Measurements from ENCODE around the gene UMODL1. TPM values are rescaled to one million over a fixed set of nuclear protein-coding genes. Genes with fewer than 3 reads are reported as not detected.

UMODL1 gene
- total and polyA plus RNA-seq, 3 experiments from 2014 or later = 0.07 TPM; not detected in 2

DNA sequence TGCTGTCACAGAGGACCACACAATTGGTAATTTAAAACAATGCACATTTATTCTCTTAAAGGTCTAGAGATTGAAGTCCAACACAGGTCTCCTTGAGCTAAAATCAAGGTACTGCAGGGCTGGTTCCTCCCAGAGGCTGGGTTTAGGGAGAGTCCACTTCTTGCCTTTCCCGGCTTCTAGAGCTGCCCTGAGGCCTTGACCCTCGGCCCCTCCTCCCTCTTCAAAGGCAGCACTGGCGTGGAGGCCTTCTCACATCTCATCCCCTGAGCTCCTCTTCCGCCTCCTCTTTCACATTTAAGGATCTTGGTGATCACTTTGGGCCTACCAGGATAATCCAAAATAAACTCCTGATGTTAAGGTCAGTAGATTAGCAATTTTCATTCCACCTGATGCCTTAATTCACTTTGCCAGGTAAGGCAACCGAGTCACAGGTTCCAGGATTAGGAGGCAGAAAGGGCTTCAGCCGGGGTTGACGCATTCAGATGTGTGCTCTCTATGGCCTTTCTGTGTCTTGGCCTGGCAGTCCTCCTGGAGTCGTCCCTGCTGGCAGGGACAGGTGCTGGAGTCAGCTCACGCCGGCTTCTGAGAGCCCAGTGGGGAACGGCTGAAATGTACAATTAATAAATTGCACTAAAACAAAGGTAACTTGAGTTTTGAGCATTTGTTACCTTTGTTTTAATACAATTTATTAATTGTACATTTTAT lies 86.6 kb downstream of the UMODL1 start:
- POLR2A ChIA-PET = no interaction called here

DNA sequence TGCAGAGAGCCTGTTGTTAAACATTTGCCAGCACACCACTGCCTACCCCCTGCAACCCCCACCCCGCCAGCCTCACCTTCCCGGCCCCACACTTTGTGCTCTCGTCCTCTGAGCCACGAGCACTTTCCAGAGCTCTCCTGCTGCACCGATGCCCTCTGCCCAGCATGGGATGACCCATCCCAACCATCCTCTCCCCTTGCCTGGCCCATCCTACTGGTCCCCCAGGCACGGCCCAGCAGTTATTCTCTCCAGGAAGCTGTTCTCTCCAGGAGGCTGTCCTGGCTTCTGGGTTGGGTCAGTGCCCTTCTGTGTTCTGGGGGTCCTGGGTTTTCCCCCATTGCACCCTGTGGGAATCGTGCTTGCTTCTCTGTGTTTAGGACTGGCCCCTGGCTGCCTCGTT lies 87.7 kb downstream of the UMODL1 start:
- Histone ChIP-seq H3K27ac (ENCODE audit: low read depth, low read length) (no peak overlapping the region), H3K4me1 (ENCODE audit: insufficient read depth, low read length) (peaks cover 29% of the 10 kb centered on the region), H3K27me3 (ENCODE audit: insufficient read depth, low read length, poor library complexity, severe bottlenecking) (no peaks in the 10 kb centered on the region), H3K4me3 (ENCODE audit: low read length) (no peak overlapping the region), H3K9me3 (ENCODE audit: low read length) (no peaks in the 10 kb centered on the region), H3K36me3 (ENCODE audit: insufficient read depth, low read length) (no peaks in the 10 kb centered on the region)
- peaks cover 7 to 10% of the 10 kb centered on the region in 2 donors for H3K27me3 Mint-ChIP-seq
- no peak overlapping the region for H3K4me3 Mint-ChIP-seq
- peaks cover 6 to 14% (median 10%) of the 10 kb centered on the region in 3 donors for H3K4me1 Mint-ChIP-seq
- H3K9me3 Mint-ChIP-seq = no peaks in the 10 kb centered on the region
- no peaks in the 10 kb centered on the region for H3K36me3 Mint-ChIP-seq
- CTCF ChIA-PET = interaction anchor here (0.8 to 1.3 kb wide), 2 partner anchors 10 to 75 kb away, joined by 3 read pairs; no protein-coding TSS in a partner anchor
- POLR2A ChIA-PET = no interaction called here
- DNase-seq = no peak
- H3K27ac Mint-ChIP-seq = no peak overlapping the region

More for the DNA sequence above, 86.6 kb downstream of the UMODL1 start:
- H3K4me1 Mint-ChIP-seq = peaks cover 6 to 10% (median 9%) of the 10 kb centered on the region in 3 donors
- CTCF ChIA-PET = interaction anchor here (1.3 kb wide), 1 partner anchor 76 kb away, joined by 3 read pairs; no protein-coding TSS in a partner anchor
- H3K27me3 ChIP-seq (ENCODE audit: insufficient read depth, low read length, poor library complexity, severe bottlenecking) = no peaks in the 10 kb centered on the region
- no peaks in the 10 kb centered on the region for H3K9me3 ChIP-seq (ENCODE audit: low read length)
- H3K36me3 Mint-ChIP-seq = no peaks in the 10 kb centered on the region
- no peaks in the 10 kb centered on the region for H3K36me3 ChIP-seq (ENCODE audit: insufficient read depth, low read length)
- no peak overlapping the region for H3K27ac Mint-ChIP-seq
- H3K27me3 Mint-ChIP-seq = peaks cover 7 to 13% of the 10 kb centered on the region in 2 donors
- no peak overlapping the region for H3K4me3 Mint-ChIP-seq
- H3K9me3 Mint-ChIP-seq = no peaks in the 10 kb centered on the region
- no peak for DNase-seq
- H3K27ac ChIP-seq (ENCODE audit: low read depth, low read length) = no peak overlapping the region
- peaks cover 29% of the 10 kb centered on the region for H3K4me1 ChIP-seq (ENCODE audit: insufficient read depth, low read length)
- no peak overlapping the region for H3K4me3 ChIP-seq (ENCODE audit: low read length)

DNA sequence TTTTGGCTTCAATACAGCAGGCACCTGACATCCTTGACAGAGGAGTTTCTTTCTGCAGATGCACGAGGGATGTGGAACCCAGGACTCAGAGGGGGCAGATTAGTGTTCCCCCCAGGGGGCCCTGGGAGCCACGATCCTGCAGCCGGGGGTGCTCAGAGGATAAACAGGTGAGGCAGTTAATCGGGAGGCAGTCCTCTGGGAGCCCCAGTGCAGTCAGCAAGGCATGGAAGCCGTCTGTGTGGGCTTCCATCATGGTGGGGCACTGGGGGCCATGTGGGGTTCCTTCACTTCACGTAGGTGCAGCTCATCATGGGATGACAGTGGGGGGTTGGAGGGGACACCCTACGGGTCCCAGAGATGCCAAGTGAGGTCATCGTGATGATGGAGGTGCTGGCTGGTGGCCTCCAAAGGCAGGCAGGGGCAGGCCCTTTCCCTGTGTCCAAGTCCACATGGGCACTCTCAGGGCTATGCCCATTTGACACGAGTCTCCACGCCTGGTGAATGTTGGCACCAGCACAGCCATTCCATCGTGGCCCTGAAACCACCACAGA lies 88.5 kb downstream of the UMODL1 start:
- Histone ChIP-seq H3K36me3 (ENCODE audit: insufficient read depth, low read length) (no peaks in the 10 kb centered on the region), H3K27ac (ENCODE audit: low read depth, low read length) (no peak overlapping the region), H3K27me3 (ENCODE audit: insufficient read depth, low read length, poor library complexity, severe bottlenecking) (no peaks in the 10 kb centered on the region), H3K4me1 (ENCODE audit: insufficient read depth, low read length) (peaks cover 29% of the 10 kb centered on the region), H3K4me3 (ENCODE audit: low read length) (no peak overlapping the region), H3K9me3 (ENCODE audit: low read length) (no peaks in the 10 kb centered on the region)
- CTCF ChIA-PET = interaction anchor here (0.8 to 0.9 kb wide), 2 partner anchors 9 to 99 kb away, joined by 3 read pairs; no protein-coding TSS in a partner anchor
- no peak for DNase-seq
- H3K27me3 Mint-ChIP-seq = peaks cover 7 to 10% of the 10 kb centered on the region in 2 donors
- H3K36me3 Mint-ChIP-seq = no peaks in the 10 kb centered on the region
- H3K4me3 Mint-ChIP-seq = no peak overlapping the region
- no peaks in the 10 kb centered on the region for H3K9me3 Mint-ChIP-seq
- POLR2A ChIA-PET = no interaction called here
- peaks cover 7 to 19% (median 14%) of the 10 kb centered on the region in 3 donors for H3K4me1 Mint-ChIP-seq
- H3K27ac Mint-ChIP-seq = peak overlapping the region in 1 of 8 donors; percentile 47

DNA sequence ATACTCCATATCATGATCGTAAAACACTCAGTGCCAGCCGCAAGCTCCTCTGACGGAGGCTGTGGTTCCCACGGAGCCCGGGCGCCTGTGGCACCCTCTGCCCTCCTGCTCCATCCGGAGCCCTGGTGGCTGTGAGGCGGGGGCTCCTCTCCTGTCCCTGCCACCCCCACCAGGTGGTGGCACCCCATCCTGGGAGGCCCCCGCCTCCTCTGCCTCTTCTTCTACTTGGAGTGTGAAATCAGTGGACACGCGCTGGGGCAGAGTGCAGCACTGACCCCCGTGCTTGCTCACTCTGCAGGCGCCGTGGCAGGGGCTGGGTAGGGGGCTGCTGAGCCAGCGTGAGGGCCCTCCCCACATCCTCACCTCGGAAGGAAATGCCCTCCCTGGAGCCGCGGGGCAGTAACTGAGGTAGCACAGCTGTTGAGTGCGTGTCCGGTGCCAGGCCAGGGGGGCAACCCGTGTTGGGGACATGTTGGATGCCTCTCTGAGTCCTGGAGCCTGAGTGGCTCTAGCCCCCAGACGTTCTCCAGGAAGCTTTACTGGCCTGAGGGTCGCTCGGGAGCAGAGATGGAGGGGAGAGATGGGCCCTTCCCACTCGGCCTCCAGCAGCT lies 89.1 kb downstream of the UMODL1 start:
- Histone ChIP-seq H3K27ac (ENCODE audit: low read depth, low read length) (no peak overlapping the region), H3K9me3 (ENCODE audit: low read length) (no peaks in the 10 kb centered on the region), H3K4me3 (ENCODE audit: low read length) (no peak overlapping the region), H3K4me1 (ENCODE audit: insufficient read depth, low read length) (peaks cover 29% of the 10 kb centered on the region), H3K36me3 (ENCODE audit: insufficient read depth, low read length) (no peaks in the 10 kb centered on the region), H3K27me3 (ENCODE audit: insufficient read depth, low read length, poor library complexity, severe bottlenecking) (no peaks in the 10 kb centered on the region)
- Mint-ChIP-seq H3K4me1 (peaks cover 7 to 19% (median 16%) of the 10 kb centered on the region in 3 donors), H3K36me3 (no peaks in the 10 kb centered on the region), H3K4me3 (no peak overlapping the region), H3K27ac (peak overlapping the region in 1 of 8 donors; percentile 47), H3K27me3 (peaks cover 7% of the 10 kb centered on the region in 2 donors), H3K9me3 (no peaks in the 10 kb centered on the region)
- peak in 1 of 5 donors; percentile 55 for DNase-seq
- ChIA-PET CTCF (interaction anchor here (0.9 kb wide), 1 partner anchor 99 kb away, joined by 3 read pairs; no protein-coding TSS in a partner anchor), POLR2A (no interaction called here)

DNA sequence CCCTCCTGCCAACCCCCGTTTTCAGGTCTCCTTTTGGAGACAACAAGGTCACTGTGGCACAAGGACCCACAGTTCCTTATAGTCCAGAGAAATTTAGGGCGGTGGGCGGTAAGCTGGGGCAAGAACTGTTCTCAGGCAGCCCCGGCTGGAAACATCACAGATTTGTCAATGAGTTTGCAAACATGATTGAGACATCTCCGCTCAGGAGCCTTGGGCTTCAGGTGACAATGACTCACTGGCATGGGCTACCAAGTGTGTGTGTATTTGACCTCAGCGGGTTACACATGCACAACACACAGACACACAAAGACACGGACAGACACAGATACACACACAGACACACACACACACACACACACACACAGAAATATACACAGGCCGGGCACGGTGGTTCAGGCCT lies 89.6 kb downstream of the UMODL1 start:
- H3K4me1 Mint-ChIP-seq = peaks cover 7 to 19% (median 16%) of the 10 kb centered on the region in 3 donors
- Histone ChIP-seq H3K27ac (ENCODE audit: low read depth, low read length) (no peak overlapping the region), H3K4me1 (ENCODE audit: insufficient read depth, low read length) (peaks cover 29% of the 10 kb centered on the region), H3K27me3 (ENCODE audit: insufficient read depth, low read length, poor library complexity, severe bottlenecking) (no peaks in the 10 kb centered on the region), H3K9me3 (ENCODE audit: low read length) (no peaks in the 10 kb centered on the region), H3K4me3 (ENCODE audit: low read length) (no peak overlapping the region), H3K36me3 (ENCODE audit: insufficient read depth, low read length) (no peaks in the 10 kb centered on the region)
- no peak overlapping the region for H3K4me3 Mint-ChIP-seq
- peaks cover 4 to 7% of the 10 kb centered on the region in 2 donors for H3K27me3 Mint-ChIP-seq
- H3K27ac Mint-ChIP-seq = peak overlapping the region in 1 of 8 donors; percentile 29
- no peaks in the 10 kb centered on the region for H3K36me3 Mint-ChIP-seq
- no peak for DNase-seq
- CTCF ChIA-PET = no interaction called here
- POLR2A ChIA-PET = no interaction called here
- H3K9me3 Mint-ChIP-seq = no peaks in the 10 kb centered on the region

DNA sequence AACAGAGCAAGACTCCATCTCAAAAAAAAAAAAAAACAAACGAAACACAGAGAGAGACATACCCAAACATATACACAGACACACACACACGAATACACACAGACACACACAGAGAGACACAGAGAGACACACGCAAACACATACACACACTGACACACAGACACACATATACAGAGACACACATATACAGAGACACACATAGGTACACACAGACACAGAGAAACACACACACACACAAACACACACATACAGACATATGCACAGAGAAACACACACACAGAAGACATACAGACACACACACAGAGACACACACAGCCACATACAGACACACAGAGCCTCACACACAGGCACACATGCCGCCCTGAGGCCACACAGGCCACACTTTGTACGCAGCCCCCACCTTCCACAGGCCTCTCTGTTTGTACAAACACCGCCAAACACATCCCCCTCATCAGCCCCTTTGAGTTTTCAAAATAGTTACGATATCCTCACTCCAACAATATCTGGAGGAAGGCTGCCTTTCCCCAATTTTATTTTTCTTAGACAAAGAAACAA lies 90.4 kb downstream of the UMODL1 start:
- peak overlapping the region in 5 of 8 donors; percentile 23 to 56 (median 48) for H3K27ac Mint-ChIP-seq

DNA sequence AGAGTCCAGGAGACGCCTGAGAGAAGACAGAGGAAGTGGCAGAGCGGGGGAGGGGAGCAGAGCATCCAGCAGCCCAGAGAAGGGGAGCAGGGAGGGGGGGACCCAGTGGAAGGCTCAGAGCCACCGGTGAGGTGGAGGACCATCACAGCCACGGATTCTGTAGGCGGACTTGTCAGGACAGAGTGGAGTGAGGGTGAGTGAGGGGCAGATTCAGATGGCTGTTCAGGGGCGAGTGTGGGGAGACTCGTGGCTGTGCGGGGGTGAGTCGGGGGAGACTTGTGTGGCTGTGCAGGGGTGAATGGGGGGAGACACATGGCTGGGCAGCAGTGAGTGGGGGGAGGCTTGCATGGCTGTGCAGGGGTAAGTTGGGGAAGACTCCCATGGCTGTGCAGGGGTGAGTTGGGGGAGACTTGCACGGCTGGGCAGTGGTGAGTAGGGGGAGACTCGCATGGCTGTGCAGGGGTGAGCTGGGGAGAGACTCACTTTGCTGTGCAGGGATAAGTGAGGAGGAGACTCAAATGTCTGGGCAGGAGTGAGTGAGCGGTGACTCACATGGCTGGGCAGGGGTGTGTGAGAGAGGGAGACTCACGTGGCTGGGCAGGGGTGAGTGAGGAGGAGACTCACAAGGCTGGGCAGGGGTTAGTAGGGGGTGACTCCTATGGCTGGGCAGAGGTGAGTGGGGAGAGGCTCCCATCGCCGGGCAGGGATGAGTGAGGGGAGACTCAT lies 91.0 kb downstream of the UMODL1 start:
- Mint-ChIP-seq H3K4me3 (no peak overlapping the region), H3K4me1 (peaks cover 7 to 19% (median 16%) of the 10 kb centered on the region in 3 donors), H3K27me3 (peaks cover 0 to 5% of the 10 kb centered on the region in 2 donors), H3K27ac (peak overlapping the region in 1 of 8 donors; percentile 74), H3K36me3 (no peaks in the 10 kb centered on the region), H3K9me3 (no peaks in the 10 kb centered on the region)
- peak in 1 of 5 donors; percentile 41 for DNase-seq
- ChIA-PET POLR2A (no interaction called here), CTCF (no interaction called here)
- peaks cover 29% of the 10 kb centered on the region for H3K4me1 ChIP-seq (ENCODE audit: insufficient read depth, low read length)
- no peak overlapping the region for H3K27ac ChIP-seq (ENCODE audit: low read depth, low read length)
- H3K27me3 ChIP-seq (ENCODE audit: insufficient read depth, low read length, poor library complexity, severe bottlenecking) = no peaks in the 10 kb centered on the region
- H3K9me3 ChIP-seq (ENCODE audit: low read length) = no peaks in the 10 kb centered on the region
- H3K4me3 ChIP-seq (ENCODE audit: low read length) = no peak overlapping the region
- H3K36me3 ChIP-seq (ENCODE audit: insufficient read depth, low read length) = no peaks in the 10 kb centered on the region

More for the DNA sequence above, 90.4 kb downstream of the UMODL1 start:
- Mint-ChIP-seq H3K4me3 (no peak overlapping the region), H3K36me3 (no peaks in the 10 kb centered on the region), H3K4me1 (peaks cover 7 to 19% (median 16%) of the 10 kb centered on the region in 3 donors), H3K27me3 (peaks cover 0 to 5% of the 10 kb centered on the region in 2 donors), H3K9me3 (no peaks in the 10 kb centered on the region)
- Histone ChIP-seq H3K4me3 (ENCODE audit: low read length) (no peak overlapping the region), H3K36me3 (ENCODE audit: insufficient read depth, low read length) (no peaks in the 10 kb centered on the region), H3K9me3 (ENCODE audit: low read length) (no peaks in the 10 kb centered on the region), H3K4me1 (ENCODE audit: insufficient read depth, low read length) (peaks cover 29% of the 10 kb centered on the region), H3K27ac (ENCODE audit: low read depth, low read length) (no peak overlapping the region), H3K27me3 (ENCODE audit: insufficient read depth, low read length, poor library complexity, severe bottlenecking) (no peaks in the 10 kb centered on the region)
- DNase-seq = no peak
- CTCF ChIA-PET = no interaction called here
- POLR2A ChIA-PET = no interaction called here
